GM23338 (cell line): ENCODE measurements around the gene PRPSAP1. TPM values are rescaled to one million over a fixed set of nuclear protein-coding genes. Genes with fewer than 3 reads are reported as not detected.

Experiments
- ATAC-seq: fragments of 200-7000 bp; cut with Tn5 transposase; 3 replicates; pipeline ENCODE4 v1.9.1; 2020
- DNase-seq: peaks from one replicate; pipeline ENCODE4 v3.0.0-alpha.2; 2015; ENCODE audit warnings: low spot score
- H2AFZ ChIP-seq: fragments of 200-600 bp; sonication (generic); 2 replicates; pipeline ENCODE4 v1.8.0; 2016; ENCODE audit warnings: antibody characterized with exemption, mild to moderate bottlenecking, moderate library complexity
- H3F3A ChIP-seq: fragments of 200-600 bp; sonication (generic); replicated peaks from 2 replicates; pipeline ENCODE4 v1.8.0; 2017; ENCODE audit warnings: antibody characterized with exemption, mixed run types, low read depth
- H3K27ac ChIP-seq: fragments of 200-600 bp; sonication (generic); 2 replicates; pipeline ENCODE4 v1.6.1; 2016; ENCODE audit warnings: low read depth
- H3K27me3 ChIP-seq: fragments of 200-600 bp; sonication (generic); 2 replicates; pipeline ENCODE4 v1.8.0; 2016; ENCODE audit warnings: mild to moderate bottlenecking, mixed run types, moderate library complexity; ENCODE audit not compliant: insufficient read depth
- H3K36me3 ChIP-seq: fragments of 200-600 bp; sonication (generic); 2 replicates; pipeline ENCODE4 v1.8.0; 2016; ENCODE audit warnings: mild to moderate bottlenecking; ENCODE audit not compliant: insufficient read depth
- H3K4me1 ChIP-seq: fragments of 200-600 bp; sonication (generic); 2 replicates; pipeline ENCODE4 v1.8.0; 2016; ENCODE audit warnings: mild to moderate bottlenecking, moderate library complexity; ENCODE audit not compliant: insufficient read depth
- H3K4me2 ChIP-seq: fragments of 200-600 bp; sonication (generic); 2 replicates; pipeline ENCODE4 v1.7.1; 2017; ENCODE audit warnings: mixed run types
- H3K4me3 ChIP-seq: fragments of 200-600 bp; sonication (generic); 2 replicates; pipeline ENCODE4 v1.6.1; 2016; ENCODE audit warnings: mixed run types
- H3K79me2 ChIP-seq: fragments of 200-600 bp; sonication (generic); replicated peaks from 2 replicates; pipeline ENCODE4 v1.8.0; 2017; ENCODE audit warnings: mild to moderate bottlenecking; ENCODE audit not compliant: insufficient read depth
- H3K9me2 ChIP-seq: fragments of 200-600 bp; sonication (generic); 2 replicates; pipeline ENCODE4 v1.8.0; 2017; ENCODE audit not compliant: insufficient read depth
- H4K20me1 ChIP-seq: fragments of 200-600 bp; sonication (generic); replicated peaks from 2 replicates; pipeline ENCODE4 v1.8.0; 2017; ENCODE audit warnings: mild to moderate bottlenecking; ENCODE audit not compliant: insufficient read depth
- H3K27ac Mint-ChIP-seq: 2 replicates; pipeline ENCODE4 v1.8.0; 2020; ENCODE audit warnings: inconsistent platforms, mild to moderate bottlenecking, moderate library complexity, mixed read lengths
- H3K27me3 Mint-ChIP-seq: 3 replicates; pipeline ENCODE4 v1.8.0; 2022; ENCODE audit warnings: low read depth, mild to moderate bottlenecking, moderate library complexity, mixed read lengths, inconsistent platforms; ENCODE audit not compliant: insufficient read depth, poor library complexity
- H3K36me3 Mint-ChIP-seq: 3 replicates; pipeline ENCODE4 v1.8.0; 2021; ENCODE audit warnings: low read depth, mild to moderate bottlenecking, inconsistent platforms, moderate library complexity, mixed read lengths
- H3K4me1 Mint-ChIP-seq: 3 replicates; pipeline ENCODE4 v1.8.0; 2020; ENCODE audit warnings: mild to moderate bottlenecking, inconsistent platforms, mixed read lengths
- H3K4me3 Mint-ChIP-seq: 3 replicates; pipeline ENCODE4 v1.8.0; 2021; ENCODE audit warnings: moderate library complexity, mild to moderate bottlenecking, inconsistent platforms, mixed read lengths
- H3K9me3 Mint-ChIP-seq: 3 replicates; pipeline ENCODE4 v1.8.0; 2020; ENCODE audit warnings: moderate library complexity, mild to moderate bottlenecking, inconsistent platforms, mixed read lengths
- CREB1 ChIP-seq: fragments of 250-450 bp; sonication (Bioruptor Pico); IDR thresholded peaks from 2 replicates; pipeline ENCODE4 v1.5.0; 2020; ENCODE audit warnings: low read depth, mild to moderate bottlenecking, moderate library complexity
- ETS1 ChIP-seq: IDR thresholded peaks from 2 replicates; pipeline ENCODE4 v1.6.1; 2016; ENCODE audit warnings: antibody characterized with exemption
- EZH2 ChIP-seq: fragments of 200-600 bp; sonication (generic); IDR thresholded peaks from one replicate; pipeline ENCODE4 v1.8.0; 2017; ENCODE audit warnings: antibody characterized with exemption, mild to moderate bottlenecking, low read depth; ENCODE audit not compliant: unreplicated experiment
- EZH2phosphoT487 ChIP-seq: fragments of 200-600 bp; sonication (generic); IDR thresholded peaks from one replicate; pipeline ENCODE4 v1.8.1; 2018; ENCODE audit warnings: antibody characterized with exemption; ENCODE audit not compliant: unreplicated experiment
- JUNB ChIP-seq: IDR thresholded peaks from one replicate; pipeline ENCODE4 v1.6.1; 2016; ENCODE audit warnings: antibody characterized with exemption; ENCODE audit not compliant: unreplicated experiment
- NANOG ChIP-seq: IDR thresholded peaks from 2 replicates; pipeline ENCODE4 v1.6.1; 2016; ENCODE audit warnings: antibody characterized with exemption, borderline replicate concordance
- POLR2AphosphoS5 ChIP-seq: IDR thresholded peaks from 2 replicates; pipeline ENCODE4 v1.6.1; 2016; ENCODE audit warnings: antibody characterized with exemption, low read depth
- STAT1 ChIP-seq: IDR thresholded peaks from one replicate; pipeline ENCODE4 v1.6.1; 2016; ENCODE audit warnings: antibody characterized with exemption; ENCODE audit not compliant: unreplicated experiment
- ZNF114 ChIP-seq: fragments of 250-450 bp; sonication (Bioruptor Pico); IDR thresholded peaks from 2 replicates; pipeline ENCODE4 v1.5.0; 2020; ENCODE audit warnings: mild to moderate bottlenecking, moderate library complexity
- ZNF331 ChIP-seq: fragments of 250-450 bp; sonication (Bioruptor Pico); IDR thresholded peaks from 2 replicates; pipeline ENCODE4 v1.5.0; 2020; ENCODE audit warnings: low read depth, mild to moderate bottlenecking, moderate library complexity
- ZNF462 ChIP-seq: fragments of 250-450 bp; sonication (Bioruptor Pico); IDR thresholded peaks from 2 replicates; pipeline ENCODE4 v1.5.0; 2020; ENCODE audit warnings: mild to moderate bottlenecking, moderate library complexity
- polyA plus RNA-seq: library from polyadenylated mRNA; unstranded; fragments of >200 nt; fragmentation: Nextera tagmentation; extraction: Ambion mirVana; gene quantifications from 2 replicates; pipeline ENCODE4 v1.2.1, GENCODE V29; 2016
- total RNA-seq: library from RNA; depleted of rRNA; stranded (reverse); fragments of >200 nt; shearing (Covaris generic); gene quantifications from 2 replicates; pipeline ENCODE4 v1.2.3, GENCODE V29; 2014
- TF ChIP-seq, protein P1 (sequence below): IDR thresholded peaks from one replicate; pipeline ENCODE4 v1.6.1; 2018; ENCODE audit warnings: antibody characterized with exemption; ENCODE audit not compliant: unreplicated experiment
- TF ChIP-seq, protein P2 (sequence below), 2 experiments: fragments of 200-600 bp in 1 of 2; sonication (generic) in 1 of 2; conservative IDR thresholded peaks; 2 replicates each; pipeline versions ENCODE4 v1.5.1 to v1.6.1; 2016 to 2017; ENCODE audit warnings: antibody characterized with exemption in 2 of 2, low read depth in 2 of 2, mild to moderate bottlenecking in 2 of 2, moderate library complexity in 1 of 2

PRPSAP1 gene
- total and polyA plus RNA-seq, 2 experiments from 2014 or later: 39.5 to 58.8 TPM

GRCh38 chr17:76296186-76296585 lies 57.5 kb downstream of the PRPSAP1 start:
- no peaks in the 10 kb centered on the region for H3K4me1 ChIP-seq
- no peak overlapping the region for H3K27ac Mint-ChIP-seq
- no peaks in the 10 kb centered on the region for H4K20me1 ChIP-seq
- peaks cover 3% of the 10 kb centered on the region for H3K36me3 Mint-ChIP-seq
- H3K4me3 Mint-ChIP-seq: no peak overlapping the region
- no peaks in the 10 kb centered on the region for H3K36me3 ChIP-seq
- H3F3A ChIP-seq: no peaks in the 10 kb centered on the region
- no peaks in the 10 kb centered on the region for H3K9me2 ChIP-seq
- H3K27me3 Mint-ChIP-seq: peaks cover 7% of the 10 kb centered on the region
- H3K27ac ChIP-seq: no peak overlapping the region
- ATAC-seq (no peak), DNase-seq (no peak)
- H3K4me3 ChIP-seq: no peak overlapping the region
- TF ChIP-seq EZH2phosphoT487: no peak
- no peak for TF ChIP-seq JUNB
- no peak for TF ChIP-seq STAT1
- TF ChIP-seq ETS1: no peak
- TF ChIP-seq ZNF114 (CRISPR knock-in tag): no peak
- no peak for TF ChIP-seq ZNF462 (CRISPR knock-in tag)
- no peak for TF ChIP-seq EZH2
- TF ChIP-seq, protein P1, sequence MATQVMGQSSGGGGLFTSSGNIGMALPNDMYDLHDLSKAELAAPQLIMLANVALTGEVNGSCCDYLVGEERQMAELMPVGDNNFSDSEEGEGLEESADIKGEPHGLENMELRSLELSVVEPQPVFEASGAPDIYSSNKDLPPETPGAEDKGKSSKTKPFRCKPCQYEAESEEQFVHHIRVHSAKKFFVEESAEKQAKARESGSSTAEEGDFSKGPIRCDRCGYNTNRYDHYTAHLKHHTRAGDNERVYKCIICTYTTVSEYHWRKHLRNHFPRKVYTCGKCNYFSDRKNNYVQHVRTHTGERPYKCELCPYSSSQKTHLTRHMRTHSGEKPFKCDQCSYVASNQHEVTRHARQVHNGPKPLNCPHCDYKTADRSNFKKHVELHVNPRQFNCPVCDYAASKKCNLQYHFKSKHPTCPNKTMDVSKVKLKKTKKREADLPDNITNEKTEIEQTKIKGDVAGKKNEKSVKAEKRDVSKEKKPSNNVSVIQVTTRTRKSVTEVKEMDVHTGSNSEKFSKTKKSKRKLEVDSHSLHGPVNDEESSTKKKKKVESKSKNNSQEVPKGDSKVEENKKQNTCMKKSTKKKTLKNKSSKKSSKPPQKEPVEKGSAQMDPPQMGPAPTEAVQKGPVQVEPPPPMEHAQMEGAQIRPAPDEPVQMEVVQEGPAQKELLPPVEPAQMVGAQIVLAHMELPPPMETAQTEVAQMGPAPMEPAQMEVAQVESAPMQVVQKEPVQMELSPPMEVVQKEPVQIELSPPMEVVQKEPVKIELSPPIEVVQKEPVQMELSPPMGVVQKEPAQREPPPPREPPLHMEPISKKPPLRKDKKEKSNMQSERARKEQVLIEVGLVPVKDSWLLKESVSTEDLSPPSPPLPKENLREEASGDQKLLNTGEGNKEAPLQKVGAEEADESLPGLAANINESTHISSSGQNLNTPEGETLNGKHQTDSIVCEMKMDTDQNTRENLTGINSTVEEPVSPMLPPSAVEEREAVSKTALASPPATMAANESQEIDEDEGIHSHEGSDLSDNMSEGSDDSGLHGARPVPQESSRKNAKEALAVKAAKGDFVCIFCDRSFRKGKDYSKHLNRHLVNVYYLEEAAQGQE: no peak
- TF ChIP-seq, protein P2, sequence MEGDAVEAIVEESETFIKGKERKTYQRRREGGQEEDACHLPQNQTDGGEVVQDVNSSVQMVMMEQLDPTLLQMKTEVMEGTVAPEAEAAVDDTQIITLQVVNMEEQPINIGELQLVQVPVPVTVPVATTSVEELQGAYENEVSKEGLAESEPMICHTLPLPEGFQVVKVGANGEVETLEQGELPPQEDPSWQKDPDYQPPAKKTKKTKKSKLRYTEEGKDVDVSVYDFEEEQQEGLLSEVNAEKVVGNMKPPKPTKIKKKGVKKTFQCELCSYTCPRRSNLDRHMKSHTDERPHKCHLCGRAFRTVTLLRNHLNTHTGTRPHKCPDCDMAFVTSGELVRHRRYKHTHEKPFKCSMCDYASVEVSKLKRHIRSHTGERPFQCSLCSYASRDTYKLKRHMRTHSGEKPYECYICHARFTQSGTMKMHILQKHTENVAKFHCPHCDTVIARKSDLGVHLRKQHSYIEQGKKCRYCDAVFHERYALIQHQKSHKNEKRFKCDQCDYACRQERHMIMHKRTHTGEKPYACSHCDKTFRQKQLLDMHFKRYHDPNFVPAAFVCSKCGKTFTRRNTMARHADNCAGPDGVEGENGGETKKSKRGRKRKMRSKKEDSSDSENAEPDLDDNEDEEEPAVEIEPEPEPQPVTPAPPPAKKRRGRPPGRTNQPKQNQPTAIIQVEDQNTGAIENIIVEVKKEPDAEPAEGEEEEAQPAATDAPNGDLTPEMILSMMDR (conservative IDR thresholded peaks at IDR 0.05; ENCODE audit: low read depth in 2 of 2): no peak
- no peak for TF ChIP-seq CREB1 (CRISPR knock-in tag)
- no peak for TF ChIP-seq ZNF331 (CRISPR knock-in tag)
- TF ChIP-seq NANOG: no peak
- TF ChIP-seq POLR2AphosphoS5: no peak
- H2AFZ ChIP-seq: no peak overlapping the region
- H3K79me2 ChIP-seq: no peaks in the 10 kb centered on the region
- 0 out of 3 replicates have a peak, but pooled peaks cover 3% of the 10 kb centered on the region for H3K4me1 Mint-ChIP-seq
- H3K4me2 ChIP-seq: no peak overlapping the region
- no peaks in the 10 kb centered on the region for H3K9me3 Mint-ChIP-seq
- no peaks in the 10 kb centered on the region for H3K27me3 ChIP-seq
